HG02938 (cell line): ENCODE measurements around the gene GMEB2.
"Not testable (repeated sequence)": the region's sequence is repeated elsewhere in the genome, so short reads cannot be mapped to it uniquely, and the experiment has no call there.

Source experiments
- ATAC-seq: cut with Tn5 transposase; IDR thresholded peaks from one replicate; pipeline ENCODE4 v1.9.1; 2021; ENCODE audit warnings: mild to moderate bottlenecking, moderate library complexity; ENCODE audit not compliant: unreplicated experiment

The GMEB2 gene

DNA sequence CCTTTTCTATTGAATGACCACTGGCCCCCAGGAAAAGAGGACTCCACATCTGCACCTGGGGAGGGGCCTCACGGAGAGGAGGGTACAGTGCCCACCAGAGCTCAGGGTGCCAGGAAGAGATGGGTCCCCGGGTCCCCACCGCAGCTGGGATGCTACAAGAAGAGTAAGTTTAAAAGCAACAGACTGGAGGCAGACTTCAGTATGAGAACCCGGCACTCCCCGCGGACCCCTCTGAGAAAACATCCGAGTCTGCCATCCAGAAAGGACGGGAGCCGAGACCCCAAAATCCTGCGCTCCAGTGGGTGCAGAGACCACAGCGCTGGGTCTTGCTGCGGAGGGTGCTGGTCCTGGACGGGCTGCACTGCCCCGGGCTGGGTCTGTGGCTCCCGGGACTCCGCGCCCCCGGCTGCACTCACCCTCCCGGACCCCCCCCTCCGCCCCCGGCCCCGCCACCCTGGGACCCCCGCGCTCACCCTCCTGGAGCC lies 53.2 kb downstream of the GMEB2 start:
- no peak for ATAC-seq

DNA sequence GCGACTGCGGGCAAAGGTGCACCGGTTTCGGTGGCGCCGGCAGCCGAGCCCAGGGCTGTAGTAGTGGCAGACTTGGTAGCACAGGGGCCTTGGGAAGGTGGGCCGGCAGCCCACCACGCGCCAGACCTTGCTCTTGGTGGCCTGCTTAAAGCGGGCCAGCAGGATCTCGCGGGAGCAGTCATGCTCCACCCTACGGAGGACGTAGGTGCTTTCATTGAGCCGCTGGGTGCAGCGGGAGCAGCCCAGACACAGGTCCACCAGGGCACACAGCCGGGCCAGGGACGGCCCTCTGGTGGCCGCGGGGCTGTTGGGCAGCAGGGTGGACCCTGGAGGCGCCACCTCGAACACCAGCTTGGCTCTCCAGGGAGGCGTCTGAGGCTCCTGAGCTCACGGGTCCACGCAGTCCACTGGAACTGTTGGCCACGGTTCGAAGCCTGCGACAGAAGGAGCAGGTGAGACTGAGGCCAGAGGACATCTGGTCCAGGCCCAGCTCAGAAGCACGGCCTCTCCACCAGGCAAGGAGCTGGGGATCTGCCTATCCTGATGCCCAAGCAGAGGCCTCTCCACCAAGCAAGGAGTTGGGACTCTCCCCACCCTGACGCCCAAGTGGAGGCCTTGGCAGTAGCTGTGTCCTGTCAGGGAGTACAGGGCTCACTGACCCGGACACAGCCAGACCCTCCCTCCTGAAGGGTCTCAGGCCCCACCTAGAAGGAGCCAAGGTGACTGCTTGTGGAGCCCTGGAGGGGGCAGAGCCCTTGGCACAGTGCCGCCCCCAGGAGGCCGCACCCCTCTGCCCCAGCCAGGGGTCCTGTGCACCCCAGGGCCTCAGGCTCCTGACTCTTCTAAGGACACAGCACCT lies 53.9 kb downstream of the GMEB2 start:
- no peak for ATAC-seq

DNA sequence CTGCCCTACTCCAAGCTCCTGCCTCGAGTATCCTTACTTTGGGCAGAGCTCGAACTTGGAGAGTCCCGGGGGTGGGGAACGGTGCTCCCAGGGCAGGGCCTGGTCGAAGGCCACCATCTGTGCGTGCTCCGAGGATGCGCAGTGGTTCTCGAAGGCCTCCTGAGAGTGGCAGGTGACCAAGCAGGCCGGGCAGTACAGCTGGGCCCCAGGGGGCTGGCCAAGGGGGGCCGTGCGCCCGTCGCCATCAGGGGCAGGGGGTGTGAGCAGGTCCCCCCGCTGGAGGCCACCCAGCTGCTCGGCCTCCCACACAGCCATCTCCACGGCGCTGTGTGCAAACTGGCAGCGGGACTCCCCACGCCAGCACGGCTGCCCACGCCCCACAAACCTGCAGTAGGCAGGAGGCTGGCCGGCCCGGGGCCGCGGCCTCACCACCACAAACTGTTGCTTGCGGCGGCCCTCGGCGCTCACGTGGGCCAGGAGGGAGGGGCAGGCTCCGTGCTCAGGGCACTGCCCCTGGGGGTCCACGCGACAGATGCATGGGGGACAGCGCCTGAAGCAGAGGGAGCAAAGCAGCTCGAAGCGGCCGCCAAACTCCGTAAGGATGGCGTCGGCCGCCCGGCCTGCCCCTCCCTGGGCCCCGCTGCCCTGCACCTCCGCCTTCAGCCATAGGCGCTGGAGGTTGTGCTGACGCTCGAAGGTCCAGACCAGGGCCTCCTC lies 54.7 kb downstream of the GMEB2 start:
- no peak for ATAC-seq

- not testable (repeated sequence) for ATAC-seq
Measured at GRCh38 chr20:63571087-63571478, 55.8 kb downstream of the GMEB2 start.

DNA sequence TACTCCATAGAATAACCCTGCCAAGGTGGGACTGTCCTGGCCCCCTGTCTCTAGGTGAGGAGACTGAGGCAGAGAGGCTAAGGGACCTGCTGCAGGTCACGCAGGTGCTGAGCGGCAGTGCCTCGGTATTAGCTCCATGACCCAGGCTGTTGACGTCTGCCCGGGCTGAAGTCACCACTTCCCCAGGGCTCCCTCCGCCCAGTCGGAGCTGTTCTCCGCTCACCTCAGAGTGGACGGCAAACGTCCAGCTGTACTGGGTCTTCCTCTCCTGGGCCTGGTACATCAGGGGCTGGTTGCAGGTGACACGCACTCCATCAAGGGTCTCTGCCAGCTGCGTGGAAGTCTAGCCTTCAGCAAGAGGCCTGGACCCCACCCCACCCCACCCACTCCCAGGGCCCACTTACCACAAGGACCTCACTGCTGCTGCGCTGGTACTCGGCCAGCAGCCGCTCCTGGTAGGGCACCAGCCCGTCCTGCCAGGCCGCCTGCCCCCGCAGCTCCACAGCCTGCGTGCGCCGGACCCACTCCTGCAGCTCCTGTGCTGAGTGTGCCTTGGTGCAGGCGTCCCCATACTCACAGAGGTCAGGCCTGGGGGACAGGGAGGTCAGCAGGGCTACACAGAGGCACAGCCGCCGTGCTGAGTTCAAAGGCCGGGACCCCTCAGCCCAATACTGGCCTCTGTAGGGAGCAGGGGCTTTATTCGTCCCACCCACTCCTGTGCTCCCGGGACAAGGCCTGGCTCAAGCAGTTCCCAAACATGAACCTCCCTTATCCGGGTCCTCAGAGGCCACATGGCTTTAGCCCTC lies 56.4 kb downstream of the GMEB2 start:
- no peak for ATAC-seq

- no peak for ATAC-seq
Measured at GRCh38 chr20:63568986-63569949, 57.6 kb downstream of the GMEB2 start.

DNA sequence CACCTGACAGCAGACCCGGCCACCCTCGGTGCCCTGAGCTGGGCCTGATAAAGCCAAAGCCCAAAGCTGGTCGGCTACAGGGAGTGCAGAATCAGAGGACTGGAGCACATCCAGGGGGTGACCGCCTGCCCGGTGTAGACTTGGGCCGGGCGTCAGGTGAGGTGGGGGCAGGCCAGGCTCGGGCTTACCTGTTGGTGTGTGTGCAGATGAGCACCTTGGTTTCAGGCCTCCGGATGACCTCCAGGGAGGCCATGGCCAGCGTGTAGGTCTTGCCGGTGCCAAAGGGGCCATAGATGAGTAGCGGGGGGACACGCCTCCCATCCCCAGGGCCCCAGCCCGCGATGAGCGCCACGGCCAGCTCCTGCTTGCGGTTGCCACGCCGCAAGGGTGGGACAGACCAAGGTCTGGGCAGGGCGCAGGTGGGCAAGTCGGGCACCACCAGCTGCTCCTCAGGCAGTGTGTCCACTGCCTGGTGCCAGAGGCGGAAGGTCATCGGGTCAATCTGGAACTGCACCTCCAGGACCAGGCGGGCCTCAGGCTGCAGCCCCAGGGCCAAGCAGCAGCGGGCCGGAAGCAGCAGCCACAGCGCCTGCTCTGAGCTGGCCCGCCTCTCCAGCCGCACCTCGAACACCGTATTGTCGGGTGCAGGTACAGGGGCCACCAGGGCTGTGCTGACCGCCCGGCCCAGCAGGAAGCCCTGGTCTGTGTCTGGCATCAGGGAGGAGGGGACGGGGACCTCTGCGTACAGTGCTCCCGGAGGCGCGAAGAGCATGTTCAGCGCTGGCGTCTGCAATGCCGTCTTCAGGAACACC lies 58.5 kb downstream of the GMEB2 start:
- no peak for ATAC-seq

DNA sequence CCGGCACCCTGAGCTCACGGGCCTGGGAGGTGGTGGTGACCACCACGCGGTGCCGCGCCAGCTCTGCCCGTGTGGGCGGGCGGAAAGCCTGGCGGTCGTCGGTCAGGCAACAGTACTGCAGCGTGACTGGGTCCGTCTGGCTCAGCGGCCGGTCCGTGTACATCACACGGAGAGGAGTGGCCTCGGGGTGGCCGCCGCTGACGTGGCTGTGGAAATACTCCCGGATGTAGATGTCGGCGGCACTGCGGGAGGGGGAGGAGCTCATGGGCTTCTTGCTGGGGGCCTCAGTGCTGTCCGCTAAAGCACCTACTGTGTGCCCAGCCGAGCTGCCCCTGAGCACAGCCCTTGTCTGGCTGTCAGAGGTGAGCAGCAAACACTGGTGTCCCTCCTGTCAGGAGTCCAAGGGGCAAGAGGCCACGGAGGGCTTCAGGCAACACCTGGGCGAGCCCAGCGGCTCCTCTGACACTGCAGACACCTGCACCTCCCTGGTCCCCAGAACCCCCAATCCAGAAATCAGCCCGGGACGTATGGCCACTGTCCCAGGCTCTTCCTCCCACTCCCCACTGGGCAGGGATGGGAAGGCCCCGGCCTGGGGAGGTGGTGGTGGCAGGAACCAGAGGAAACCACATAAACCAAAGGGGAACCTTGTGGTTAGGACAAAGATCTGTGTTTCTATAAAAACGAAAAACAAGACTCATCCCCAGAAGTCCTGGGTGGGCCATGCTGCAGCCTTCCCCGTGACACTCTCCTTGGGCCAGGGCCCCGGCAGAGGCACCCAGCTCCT lies 59.3 kb downstream of the GMEB2 start:
- peak; percentile 50 for ATAC-seq

- ATAC-seq, result no peak
Measured at GRCh38 chr20:63567136-63567385, 59.8 kb downstream of the GMEB2 start.

- ATAC-seq, result no peak
Measured at GRCh38 chr20:63566395-63567135, 60.3 kb downstream of the GMEB2 start.

DNA sequence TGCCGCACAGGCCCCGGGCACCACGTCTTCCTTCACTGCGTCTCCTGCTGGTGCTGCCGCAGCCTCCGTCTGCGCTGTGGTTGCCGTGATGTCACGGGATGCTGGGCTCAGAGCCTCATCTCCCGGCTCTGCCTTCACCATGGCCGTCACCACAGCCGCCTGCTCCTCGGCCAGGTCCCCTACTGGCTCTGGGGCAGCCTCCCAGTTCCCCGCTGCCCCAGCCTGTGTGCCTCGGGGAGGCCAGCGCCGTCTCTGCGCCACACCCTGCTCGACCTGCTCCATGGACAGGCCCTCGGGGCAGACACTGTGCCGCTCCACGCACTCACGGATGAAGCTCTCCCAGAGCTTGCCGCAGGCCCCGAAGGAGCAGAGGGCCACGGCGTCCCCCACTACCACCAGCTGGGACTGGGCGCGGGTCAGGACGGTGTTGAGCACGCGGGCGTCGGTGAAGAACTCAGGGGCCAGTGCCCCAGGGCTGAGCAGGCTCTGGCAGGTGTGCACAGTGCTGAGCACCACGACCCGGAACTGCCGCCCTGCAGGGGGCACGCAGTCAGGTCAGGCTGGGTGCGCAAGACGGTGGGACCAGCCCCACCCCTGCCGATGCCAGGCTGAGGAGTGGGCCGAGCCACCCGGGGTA lies 61.1 kb downstream of the GMEB2 start:
- ATAC-seq, result no peak

- no peak for ATAC-seq
Measured at GRCh38 chr20:63565021-63565698, 61.7 kb downstream of the GMEB2 start.

DNA sequence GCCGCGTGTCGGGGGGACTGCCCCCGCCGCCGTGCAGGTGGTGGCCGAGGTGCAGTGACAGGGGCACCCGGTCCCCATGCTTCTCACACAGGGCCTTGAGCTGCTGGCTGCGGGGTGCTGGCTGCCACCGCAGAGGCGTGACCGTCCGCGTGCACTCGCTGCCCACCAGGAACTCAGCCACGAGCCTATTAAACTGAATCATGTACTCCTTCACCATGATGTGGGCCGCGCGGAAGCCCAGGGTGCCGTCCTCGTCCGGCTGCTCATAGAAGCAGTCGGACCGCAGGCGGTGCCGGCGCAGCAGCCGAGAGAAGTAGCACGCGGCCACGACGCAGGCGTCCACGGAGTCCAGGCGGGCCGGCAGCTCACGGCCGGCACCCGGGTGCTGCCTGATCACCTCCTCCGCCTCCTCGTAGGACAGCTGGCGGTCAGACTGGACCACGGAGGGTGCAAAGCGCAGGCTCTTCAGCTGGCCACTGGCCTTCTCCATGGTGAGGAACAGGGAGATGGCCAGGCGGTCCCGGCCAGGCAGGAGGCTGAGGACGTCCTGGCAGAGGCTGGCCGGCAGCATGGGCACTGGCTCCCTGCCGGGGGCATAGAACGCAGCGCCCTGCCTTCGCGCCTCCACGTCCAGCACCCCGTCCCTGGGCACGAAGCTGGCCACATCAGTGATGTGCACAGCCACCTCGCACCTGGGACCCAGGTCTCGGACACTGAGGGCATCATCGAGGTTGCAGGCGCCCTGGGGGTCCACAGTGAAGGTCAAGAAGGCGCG lies 62.7 kb downstream of the GMEB2 start:
- ATAC-seq, result no peak

GRCh38 chr20:63563225-63563935 lies 63.5 kb downstream of the GMEB2 start:
- ATAC-seq, result no peak

DNA sequence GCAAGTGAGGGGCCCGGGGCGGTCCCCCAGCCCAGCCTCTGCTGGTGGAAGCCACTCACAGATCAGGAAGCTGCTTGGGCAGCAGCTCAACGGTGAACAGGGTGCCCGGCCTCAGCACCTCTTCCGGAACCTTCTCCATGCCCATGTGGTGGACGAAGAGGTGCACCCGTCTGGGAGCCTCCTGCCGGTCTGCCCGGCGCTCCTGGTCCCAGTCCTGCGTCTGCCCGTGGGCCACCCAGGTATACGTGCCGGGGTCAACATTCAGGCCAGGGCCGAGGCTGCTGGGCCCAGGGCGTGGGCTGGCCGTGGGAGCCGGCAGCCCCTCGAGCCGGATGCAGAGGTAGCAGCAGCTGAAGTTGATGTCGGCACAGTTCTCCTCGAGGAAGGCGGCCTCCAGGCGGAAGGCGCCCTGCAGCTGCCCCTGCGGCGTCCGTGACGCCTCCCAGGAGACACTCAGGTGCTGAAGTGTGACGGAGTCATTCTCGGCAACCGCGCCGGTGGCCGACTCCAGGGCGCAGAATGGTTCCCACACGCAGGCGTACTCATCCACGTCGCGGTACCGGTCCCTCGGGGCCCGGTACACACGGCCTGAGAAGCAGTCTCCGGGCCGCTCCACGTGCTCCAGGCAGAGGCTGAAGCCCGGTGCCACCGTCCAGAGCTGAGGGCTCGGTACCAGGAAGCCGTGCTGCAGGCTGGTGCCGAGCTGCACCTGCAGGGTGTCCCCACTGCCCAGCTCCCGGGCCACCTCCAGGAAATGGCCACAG lies 64.3 kb downstream of the GMEB2 start:
- ATAC-seq, result no peak
